ENCODE results near the gene APOL1.
"Not testable (repeated sequence)": the region's sequence is repeated elsewhere in the genome, so short reads cannot be mapped to it uniquely, and the experiment has no call there.

The APOL1 gene

DNA sequence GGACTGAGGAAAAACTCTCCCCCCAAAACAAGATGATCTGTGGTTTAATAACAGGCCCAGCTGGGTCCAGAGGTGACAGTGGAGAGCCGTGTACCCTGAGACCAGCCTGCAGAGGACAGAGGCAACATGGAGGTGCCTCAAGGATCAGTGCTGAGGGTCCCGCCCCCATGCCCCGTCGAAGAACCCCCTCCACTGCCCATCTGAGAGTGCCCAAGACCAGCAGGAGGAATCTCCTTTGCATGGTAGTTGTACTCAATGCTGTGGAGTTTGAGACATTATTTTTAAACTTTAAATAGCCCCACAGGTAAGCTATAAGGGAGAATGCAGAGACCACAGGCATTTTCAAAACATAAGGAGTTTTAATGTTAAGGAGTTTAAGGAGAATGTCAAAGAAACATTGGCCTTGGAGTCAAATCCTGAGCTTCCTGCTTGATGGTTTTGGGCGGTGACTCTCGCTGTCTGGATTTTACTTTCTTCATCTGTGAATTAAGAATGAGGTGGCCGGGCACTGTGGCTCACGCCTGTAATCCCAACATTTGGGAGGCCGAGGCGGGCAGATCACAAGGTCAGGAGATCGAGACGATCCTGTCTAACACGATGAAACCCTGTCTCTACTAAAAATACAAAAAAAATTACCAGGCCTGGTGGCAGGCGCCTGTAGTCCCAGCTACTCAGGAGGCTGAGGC lies 6.8 kb downstream of the APOL1 start:
- Histone ChIP-seq H3K36me3 (ENCODE audit: control insufficient read depth, insufficient read depth, low read length) (no peaks in the 10 kb centered on the region), H2AFZ (peak overlapping the region; percentile 88), H3K9me3 (ENCODE audit: control insufficient read depth, low read length) (no peaks in the 10 kb centered on the region), H3K27me3 (ENCODE audit: control insufficient read depth, insufficient read depth, low read length) (no peaks in the 10 kb centered on the region), H3K27ac (peak overlapping the region; percentile 54), H3K9ac (no peak overlapping the region), H3K4me1 (peaks cover 3% of the 10 kb centered on the region), H3K79me2 (no peaks in the 10 kb centered on the region), H3K4me3 (ENCODE audit: low read depth, low read length) (no peak overlapping the region), H3K4me2 (ENCODE audit: low read length) (no peak overlapping the region)
- TF ChIP-seq, protein P1, sequence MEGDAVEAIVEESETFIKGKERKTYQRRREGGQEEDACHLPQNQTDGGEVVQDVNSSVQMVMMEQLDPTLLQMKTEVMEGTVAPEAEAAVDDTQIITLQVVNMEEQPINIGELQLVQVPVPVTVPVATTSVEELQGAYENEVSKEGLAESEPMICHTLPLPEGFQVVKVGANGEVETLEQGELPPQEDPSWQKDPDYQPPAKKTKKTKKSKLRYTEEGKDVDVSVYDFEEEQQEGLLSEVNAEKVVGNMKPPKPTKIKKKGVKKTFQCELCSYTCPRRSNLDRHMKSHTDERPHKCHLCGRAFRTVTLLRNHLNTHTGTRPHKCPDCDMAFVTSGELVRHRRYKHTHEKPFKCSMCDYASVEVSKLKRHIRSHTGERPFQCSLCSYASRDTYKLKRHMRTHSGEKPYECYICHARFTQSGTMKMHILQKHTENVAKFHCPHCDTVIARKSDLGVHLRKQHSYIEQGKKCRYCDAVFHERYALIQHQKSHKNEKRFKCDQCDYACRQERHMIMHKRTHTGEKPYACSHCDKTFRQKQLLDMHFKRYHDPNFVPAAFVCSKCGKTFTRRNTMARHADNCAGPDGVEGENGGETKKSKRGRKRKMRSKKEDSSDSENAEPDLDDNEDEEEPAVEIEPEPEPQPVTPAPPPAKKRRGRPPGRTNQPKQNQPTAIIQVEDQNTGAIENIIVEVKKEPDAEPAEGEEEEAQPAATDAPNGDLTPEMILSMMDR (IDR thresholded peaks at IDR 0.05): no peak

DNA sequence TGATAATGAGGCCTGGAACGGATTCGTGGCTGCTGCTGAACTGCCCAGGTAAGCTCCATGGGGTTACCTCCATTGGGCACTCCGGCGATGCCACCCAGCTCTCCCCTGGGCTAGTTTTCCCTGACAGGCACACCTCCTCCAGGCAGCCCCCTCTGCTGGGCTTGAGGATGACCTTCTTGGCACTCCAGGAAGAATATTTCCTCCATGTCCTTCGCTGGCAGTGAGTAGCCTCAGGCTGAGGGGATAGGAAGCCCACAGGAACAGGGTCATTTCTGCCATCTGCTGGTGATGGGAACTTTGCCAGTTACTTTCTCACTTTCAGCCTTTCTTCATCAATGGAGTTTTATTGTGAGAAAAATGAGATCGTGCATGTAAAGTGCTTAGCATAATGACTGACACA lies 8.7 kb downstream of the APOL1 start:
- H3K4me1 ChIP-seq; H3K79me2 ChIP-seq; H3K27ac ChIP-seq; H2AFZ ChIP-seq; H3K27me3 ChIP-seq (ENCODE audit: control insufficient read depth, insufficient read depth, low read length); H3K9me3 ChIP-seq (ENCODE audit: control insufficient read depth, low read length); H3K9ac ChIP-seq; H3K4me2 ChIP-seq (ENCODE audit: low read length); H3K4me3 ChIP-seq (ENCODE audit: low read depth, low read length); H3K36me3 ChIP-seq (ENCODE audit: control insufficient read depth, insufficient read depth, low read length): not testable (repeated sequence)

DNA sequence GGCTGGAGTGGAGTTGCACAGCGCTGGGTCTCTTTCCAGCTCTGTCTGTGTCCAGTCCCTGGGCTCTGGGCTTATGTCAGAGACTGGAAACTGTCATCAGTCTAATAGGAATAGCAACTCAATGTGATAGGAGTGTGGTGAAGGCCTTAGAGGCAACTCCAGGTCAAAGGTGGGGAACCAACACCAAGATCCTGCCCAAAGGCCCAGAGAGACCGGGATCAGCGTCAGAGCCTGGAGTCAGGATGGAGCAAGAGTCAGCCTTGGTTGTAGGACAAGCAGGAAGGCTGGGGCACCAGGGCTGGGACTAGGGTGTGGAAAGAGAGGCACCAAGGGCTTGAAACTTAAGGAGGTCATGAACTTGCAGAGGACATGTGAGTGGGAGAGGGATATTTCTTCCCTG lies 9.4 kb downstream of the APOL1 start:
- not testable (repeated sequence) for H3K4me1 ChIP-seq; H3K9me3 ChIP-seq (ENCODE audit: control insufficient read depth, low read length); H3K4me2 ChIP-seq (ENCODE audit: low read length); H2AFZ ChIP-seq; H3K79me2 ChIP-seq; H3K9ac ChIP-seq; H3K27me3 ChIP-seq (ENCODE audit: control insufficient read depth, insufficient read depth, low read length); H3K36me3 ChIP-seq (ENCODE audit: control insufficient read depth, insufficient read depth, low read length); H3K27ac ChIP-seq; H3K4me3 ChIP-seq (ENCODE audit: low read depth, low read length)

DNA sequence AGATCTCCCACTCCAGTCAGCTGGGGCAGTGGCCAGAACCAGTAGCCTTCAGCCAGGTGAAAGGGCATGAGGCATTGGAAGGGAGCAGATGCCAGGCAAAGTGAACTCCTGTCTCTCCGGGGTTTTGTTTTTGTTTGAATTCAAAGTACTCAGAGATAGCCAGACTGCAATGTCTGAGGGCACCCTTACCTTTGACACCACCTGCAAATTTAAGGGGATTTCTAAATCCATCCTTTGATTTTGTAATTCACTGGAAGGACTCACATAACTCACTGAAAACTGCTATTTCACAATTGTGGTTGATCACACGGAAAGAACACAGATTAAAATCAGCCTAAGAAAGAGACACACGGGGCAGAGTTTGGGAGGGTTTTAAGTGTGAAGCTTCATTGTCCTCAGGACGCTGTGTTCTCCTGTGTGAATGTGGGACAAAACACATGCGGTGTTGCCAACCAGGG lies 10.3 kb downstream of the APOL1 start:
- not testable (repeated sequence) for H3K9ac ChIP-seq; H3K79me2 ChIP-seq; H3K4me1 ChIP-seq; H3K36me3 ChIP-seq (ENCODE audit: control insufficient read depth, insufficient read depth, low read length); H3K27ac ChIP-seq; H3K4me3 ChIP-seq (ENCODE audit: low read depth, low read length); H3K4me2 ChIP-seq (ENCODE audit: low read length); H3K9me3 ChIP-seq (ENCODE audit: control insufficient read depth, low read length); H3K27me3 ChIP-seq (ENCODE audit: control insufficient read depth, insufficient read depth, low read length); H2AFZ ChIP-seq

DNA sequence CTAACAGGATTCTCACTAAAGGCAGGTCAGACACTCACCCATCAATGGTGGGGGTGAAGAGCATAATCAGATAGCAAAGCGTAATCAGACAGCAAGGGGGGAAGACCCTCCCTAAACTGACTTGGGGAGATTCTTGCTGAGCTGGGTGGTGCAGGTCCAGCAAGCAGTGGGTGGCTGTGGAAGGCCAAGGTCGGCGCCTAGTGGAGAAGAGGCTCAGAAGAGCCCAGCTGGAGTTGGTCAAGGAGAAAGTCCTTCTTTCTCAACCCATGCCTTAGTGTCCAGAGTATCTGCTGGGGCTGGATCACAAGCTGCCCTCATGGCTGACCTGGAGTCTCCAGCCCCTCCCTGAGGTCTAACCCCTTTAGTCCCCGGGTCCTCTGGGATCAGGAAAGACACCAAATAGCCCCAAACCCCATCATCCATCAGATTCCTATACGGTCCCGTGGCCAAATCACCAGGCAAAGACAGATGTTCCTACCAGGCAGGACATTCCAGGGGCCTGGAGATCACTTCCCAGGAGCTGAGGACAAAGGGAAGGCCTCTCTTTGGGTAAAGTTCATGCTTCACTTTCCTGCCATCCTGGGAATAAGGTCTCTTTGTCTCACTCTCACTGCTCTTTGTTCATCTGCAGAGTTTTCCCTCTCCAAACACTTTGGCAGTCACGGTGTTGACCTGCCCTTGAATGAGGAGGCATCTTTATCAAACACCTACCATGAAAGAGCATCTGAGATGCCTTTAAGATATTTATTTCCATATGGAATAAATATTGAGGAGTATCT lies 11.1 kb downstream of the APOL1 start:
- not testable (repeated sequence) for H3K4me1 ChIP-seq; H3K36me3 ChIP-seq (ENCODE audit: control insufficient read depth, insufficient read depth, low read length); H3K27me3 ChIP-seq (ENCODE audit: control insufficient read depth, insufficient read depth, low read length); H2AFZ ChIP-seq; H3K4me3 ChIP-seq (ENCODE audit: low read depth, low read length); H3K27ac ChIP-seq; H3K9ac ChIP-seq; H3K79me2 ChIP-seq; H3K4me2 ChIP-seq (ENCODE audit: low read length); H3K9me3 ChIP-seq (ENCODE audit: control insufficient read depth, low read length)

DNA sequence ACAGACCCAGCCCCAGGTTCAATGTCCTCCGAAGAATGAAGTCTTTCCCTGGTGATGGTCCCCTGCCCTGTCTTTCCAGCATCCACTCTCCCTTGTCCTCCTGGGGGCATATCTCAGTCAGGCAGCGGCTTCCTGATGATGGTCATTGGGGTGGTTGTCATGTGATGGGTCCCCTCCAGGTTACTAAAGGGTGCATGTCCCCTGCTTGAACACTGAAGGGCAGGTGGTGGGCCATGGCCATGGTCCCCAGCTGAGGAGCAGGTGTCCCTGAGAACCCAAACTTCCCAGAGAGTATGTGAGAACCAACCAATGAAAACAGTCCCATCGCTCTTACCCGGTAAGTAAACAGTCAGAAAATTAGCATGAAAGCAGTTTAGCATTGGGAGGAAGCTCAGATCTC lies 14.1 kb downstream of the APOL1 start:
- H3K4me3 ChIP-seq (ENCODE audit: low read depth, low read length): no peak overlapping the region
- no peak overlapping the region for H3K27ac ChIP-seq
- no peaks in the 10 kb centered on the region for H3K36me3 ChIP-seq (ENCODE audit: control insufficient read depth, insufficient read depth, low read length)
- no peak overlapping the region for H3K9ac ChIP-seq
- no peaks in the 10 kb centered on the region for H3K79me2 ChIP-seq
- no peaks in the 10 kb centered on the region for H3K4me1 ChIP-seq
- H3K4me2 ChIP-seq (ENCODE audit: low read length): no peak overlapping the region
- H3K9me3 ChIP-seq (ENCODE audit: control insufficient read depth, low read length): no peaks in the 10 kb centered on the region
- H3K27me3 ChIP-seq (ENCODE audit: control insufficient read depth, insufficient read depth, low read length): no peaks in the 10 kb centered on the region
- TF ChIP-seq, protein P1 (IDR thresholded peaks at IDR 0.05): no peak
- no peak overlapping the region for H2AFZ ChIP-seq

Data from parathyroid adenoma (tissue), 2 donors.